K562 (cell line): Measurements from ENCODE around the gene ADD1. TPM values are rescaled to one million over a fixed set of nuclear protein-coding genes. Genes with fewer than 3 reads are reported as not detected.

Experiments used
- EP400 ChIP-seq: fragments of 450-650 bp; IDR thresholded peaks from 2 replicates; pipeline ENCODE4 v1.6.1; 2017; ENCODE audit warnings: antibody characterized with exemption, mild to moderate bottlenecking, moderate library complexity
- FOSL1 ChIP-seq: fragments of 200-800 bp; sonication (Bioruptor generic); conservative IDR thresholded peaks from 2 replicates; pipeline ENCODE4 v1.6.1; 2016; ENCODE audit warnings: missing genetic modification characterization, missing compliant biosample characterization
- KLF6 ChIP-seq: fragments of 250-450 bp; sonication (Bioruptor Pico); IDR thresholded peaks from 2 replicates; pipeline ENCODE4 v1.4.0; 2020; ENCODE audit warnings: mild to moderate bottlenecking, moderate library complexity, borderline replicate concordance
- MTA1 ChIP-seq: fragments of 450-650 bp; IDR thresholded peaks from 2 replicates; pipeline ENCODE4 v1.6.1; 2017; ENCODE audit warnings: borderline replicate concordance
- PCBP1 ChIP-seq: fragments of 200-400 bp; formaldehyde crosslinking; IDR thresholded peaks from 2 replicates; pipeline ENCODE4 v1.6.1; 2018; ENCODE audit warnings: mild to moderate bottlenecking, low read depth, low read length; ENCODE audit not compliant: poor library complexity, severe bottlenecking
- ZNF76 ChIP-seq: fragments of 250-450 bp; sonication (Bioruptor Pico); IDR thresholded peaks from 2 replicates; pipeline ENCODE4 v1.4.0; 2020; ENCODE audit warnings: mild to moderate bottlenecking, moderate library complexity, borderline replicate concordance
- polyA plus RNA-seq, 8 experiments: library from polyadenylated mRNA; depleted of rRNA in 4 of 8; stranded (reverse) in 5 of 8; unstranded in 3 of 8; fragments of >200 nt; fragmentation: Nextera tagmentation in 2 of 8; fragmentation: Illumina TruSeq in 1 of 8; extraction: Ambion mirVana in 2 of 8; extraction: Trizol in 1 of 8; gene quantifications; 2 replicates each; pipeline versions ENCODE4 v1.2.1 to v1.2.3, GENCODE V29; 2011 to 2014; ENCODE audit warnings: inconsistent platforms in 1 of 8, missing spikeins in 1 of 8
- total RNA-seq, 7 experiments: library from RNA; depleted of rRNA in 6 of 7; stranded (reverse); fragments of >200 nt in 6 of 7; fragmentation: Illumina TruSeq in 2 of 7; extraction: Trizol in 2 of 7; gene quantifications; 2 replicates each; pipeline versions ENCODE4 v1.2.1 to v1.2.3, GENCODE V29; 2011 to 2021; ENCODE audit warnings: low replicate concordance in 1 of 7
- TF ChIP-seq, protein P1 (sequence below), 2 experiments: fragments of 450-650 bp in 1 of 2; sonication (generic) in 1 of 2; formaldehyde crosslinking in 1 of 2; IDR thresholded peaks; 2 replicates each; pipeline versions ENCODE4 v1.7.1 to v1.9.0; 2016 to 2022; ENCODE audit warnings: inconsistent platforms in 1 of 2, mild to moderate bottlenecking in 1 of 2, missing genetic modification reagents in 1 of 2
- TF ChIP-seq, protein P2 (sequence below), 3 experiments: IDR thresholded peaks in 2 of 3; conservative IDR thresholded peaks in 1 of 3; 2 replicates each; pipeline ENCODE4 v1.5.1; 2011 to 2012; ENCODE audit warnings: low read length in 3 of 3, mild to moderate bottlenecking in 3 of 3, control low read depth in 2 of 3, improper control_type of control experiment in 1 of 3, inconsistent platforms in 1 of 3, low read depth in 1 of 3, mixed read lengths in 1 of 3, moderate library complexity in 1 of 3; ENCODE audit not compliant: insufficient read depth in 2 of 3
- TF ChIP-seq, protein P3 (sequence below): sonication (generic); formaldehyde crosslinking; IDR thresholded peaks from 2 replicates; pipeline ENCODE4 v1.4.0; 2020; ENCODE audit warnings: mild to moderate bottlenecking, missing genetic modification reagents
- TF ChIP-seq, protein P4 (sequence below), 2 experiments: fragments of 450-650 bp in 1 of 2; sonication (generic) in 1 of 2; formaldehyde crosslinking in 1 of 2; IDR thresholded peaks in 1 of 2; conservative IDR thresholded peaks in 1 of 2; 2 replicates each; pipeline versions ENCODE4 v1.6.1 to v1.8.1; 2016 to 2023; ENCODE audit warnings: mild to moderate bottlenecking in 2 of 2, moderate library complexity in 2 of 2, inconsistent platforms in 1 of 2, missing genetic modification reagents in 1 of 2

The ADD1 gene
- total and polyA plus RNA-seq, 9 of the 15 experiments (the other 6 are each of a cell fraction or from before 2014, with no cell fraction given), result 17.5 to 153 (median 74.0) TPM

DNA sequence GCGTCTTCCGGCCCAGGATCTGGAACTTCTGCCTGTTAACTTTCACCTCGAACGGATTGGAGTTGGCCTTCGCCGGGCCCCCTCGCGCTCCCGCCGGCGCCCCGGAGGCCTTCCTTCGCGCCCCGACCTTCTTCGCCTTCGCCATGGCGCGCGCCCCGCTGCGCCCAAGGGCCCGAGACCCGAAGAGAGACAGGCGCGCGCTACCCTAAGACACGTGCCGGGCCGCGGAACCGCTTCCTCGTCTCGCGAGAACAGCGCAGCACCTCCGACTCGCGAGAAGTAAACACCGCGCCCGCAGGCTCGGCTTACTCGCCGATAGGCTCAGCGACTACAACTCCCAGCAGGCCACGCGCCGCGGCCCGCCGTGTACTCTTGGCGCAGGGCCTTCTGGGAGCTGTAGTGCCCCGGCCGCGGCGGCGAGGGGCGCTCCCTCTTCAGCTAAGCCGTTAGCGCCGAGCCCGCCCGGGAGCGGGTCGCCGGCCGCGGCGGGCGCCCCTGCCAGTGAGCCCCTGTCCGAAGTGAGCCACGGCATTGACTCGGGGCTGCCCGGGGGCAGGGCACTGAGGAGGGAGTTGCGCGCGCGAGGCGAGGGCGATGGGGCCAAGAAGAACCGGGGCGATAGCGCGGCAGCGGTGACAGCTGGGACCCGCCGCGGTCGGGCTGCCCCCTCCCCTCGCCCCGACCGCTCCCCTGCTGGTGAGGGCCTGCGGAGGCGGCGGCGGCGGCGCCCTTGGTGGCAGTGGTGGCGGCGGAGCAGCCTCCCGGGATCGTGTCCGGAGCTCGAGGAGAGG is 119.7 kb downstream of the ADD1 start, which contains the start of the genes GRK4 and NOP14 (continued):
- TF ChIP-seq, protein P1, sequence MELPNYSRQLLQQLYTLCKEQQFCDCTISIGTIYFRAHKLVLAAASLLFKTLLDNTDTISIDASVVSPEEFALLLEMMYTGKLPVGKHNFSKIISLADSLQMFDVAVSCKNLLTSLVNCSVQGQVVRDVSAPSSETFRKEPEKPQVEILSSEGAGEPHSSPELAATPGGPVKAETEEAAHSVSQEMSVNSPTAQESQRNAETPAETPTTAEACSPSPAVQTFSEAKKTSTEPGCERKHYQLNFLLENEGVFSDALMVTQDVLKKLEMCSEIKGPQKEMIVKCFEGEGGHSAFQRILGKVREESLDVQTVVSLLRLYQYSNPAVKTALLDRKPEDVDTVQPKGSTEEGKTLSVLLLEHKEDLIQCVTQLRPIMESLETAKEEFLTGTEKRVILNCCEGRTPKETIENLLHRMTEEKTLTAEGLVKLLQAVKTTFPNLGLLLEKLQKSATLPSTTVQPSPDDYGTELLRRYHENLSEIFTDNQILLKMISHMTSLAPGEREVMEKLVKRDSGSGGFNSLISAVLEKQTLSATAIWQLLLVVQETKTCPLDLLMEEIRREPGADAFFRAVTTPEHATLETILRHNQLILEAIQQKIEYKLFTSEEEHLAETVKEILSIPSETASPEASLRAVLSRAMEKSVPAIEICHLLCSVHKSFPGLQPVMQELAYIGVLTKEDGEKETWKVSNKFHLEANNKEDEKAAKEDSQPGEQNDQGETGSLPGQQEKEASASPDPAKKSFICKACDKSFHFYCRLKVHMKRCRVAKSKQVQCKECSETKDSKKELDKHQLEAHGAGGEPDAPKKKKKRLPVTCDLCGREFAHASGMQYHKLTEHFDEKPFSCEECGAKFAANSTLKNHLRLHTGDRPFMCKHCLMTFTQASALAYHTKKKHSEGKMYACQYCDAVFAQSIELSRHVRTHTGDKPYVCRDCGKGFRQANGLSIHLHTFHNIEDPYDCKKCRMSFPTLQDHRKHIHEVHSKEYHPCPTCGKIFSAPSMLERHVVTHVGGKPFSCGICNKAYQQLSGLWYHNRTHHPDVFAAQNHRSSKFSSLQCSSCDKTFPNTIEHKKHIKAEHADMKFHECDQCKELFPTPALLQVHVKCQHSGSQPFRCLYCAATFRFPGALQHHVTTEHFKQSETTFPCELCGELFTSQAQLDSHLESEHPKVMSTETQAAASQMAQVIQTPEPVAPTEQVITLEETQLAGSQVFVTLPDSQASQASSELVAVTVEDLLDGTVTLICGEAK (IDR thresholded peaks at IDR 0.05), result peak; percentile 56
- TF ChIP-seq, protein P1 (CRISPR knock-in tag; IDR thresholded peaks at IDR 0.05), result no peak
- TF ChIP-seq, protein P2, sequence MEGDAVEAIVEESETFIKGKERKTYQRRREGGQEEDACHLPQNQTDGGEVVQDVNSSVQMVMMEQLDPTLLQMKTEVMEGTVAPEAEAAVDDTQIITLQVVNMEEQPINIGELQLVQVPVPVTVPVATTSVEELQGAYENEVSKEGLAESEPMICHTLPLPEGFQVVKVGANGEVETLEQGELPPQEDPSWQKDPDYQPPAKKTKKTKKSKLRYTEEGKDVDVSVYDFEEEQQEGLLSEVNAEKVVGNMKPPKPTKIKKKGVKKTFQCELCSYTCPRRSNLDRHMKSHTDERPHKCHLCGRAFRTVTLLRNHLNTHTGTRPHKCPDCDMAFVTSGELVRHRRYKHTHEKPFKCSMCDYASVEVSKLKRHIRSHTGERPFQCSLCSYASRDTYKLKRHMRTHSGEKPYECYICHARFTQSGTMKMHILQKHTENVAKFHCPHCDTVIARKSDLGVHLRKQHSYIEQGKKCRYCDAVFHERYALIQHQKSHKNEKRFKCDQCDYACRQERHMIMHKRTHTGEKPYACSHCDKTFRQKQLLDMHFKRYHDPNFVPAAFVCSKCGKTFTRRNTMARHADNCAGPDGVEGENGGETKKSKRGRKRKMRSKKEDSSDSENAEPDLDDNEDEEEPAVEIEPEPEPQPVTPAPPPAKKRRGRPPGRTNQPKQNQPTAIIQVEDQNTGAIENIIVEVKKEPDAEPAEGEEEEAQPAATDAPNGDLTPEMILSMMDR (IDR thresholded peaks at IDR 0.05 in 2 of 3, conservative IDR thresholded peaks at IDR 0.05 in 1 of 3; ENCODE audit: insufficient read depth in 2 of 3, low read depth in 1 of 3, low read length in 3 of 3), result peak; percentile 39 to 52 (median 40)
- TF ChIP-seq ZNF76 (CRISPR knock-in tag) (peak; percentile 69; the same call in 1 of the 2 replicates), KLF6 (CRISPR knock-in tag) (no peak), EP400 (peak; percentile 96), PCBP1 (peak; percentile 57), MTA1 (no peak), FOSL1 (tag) (peak; percentile 35)
- TF ChIP-seq, protein P3, sequence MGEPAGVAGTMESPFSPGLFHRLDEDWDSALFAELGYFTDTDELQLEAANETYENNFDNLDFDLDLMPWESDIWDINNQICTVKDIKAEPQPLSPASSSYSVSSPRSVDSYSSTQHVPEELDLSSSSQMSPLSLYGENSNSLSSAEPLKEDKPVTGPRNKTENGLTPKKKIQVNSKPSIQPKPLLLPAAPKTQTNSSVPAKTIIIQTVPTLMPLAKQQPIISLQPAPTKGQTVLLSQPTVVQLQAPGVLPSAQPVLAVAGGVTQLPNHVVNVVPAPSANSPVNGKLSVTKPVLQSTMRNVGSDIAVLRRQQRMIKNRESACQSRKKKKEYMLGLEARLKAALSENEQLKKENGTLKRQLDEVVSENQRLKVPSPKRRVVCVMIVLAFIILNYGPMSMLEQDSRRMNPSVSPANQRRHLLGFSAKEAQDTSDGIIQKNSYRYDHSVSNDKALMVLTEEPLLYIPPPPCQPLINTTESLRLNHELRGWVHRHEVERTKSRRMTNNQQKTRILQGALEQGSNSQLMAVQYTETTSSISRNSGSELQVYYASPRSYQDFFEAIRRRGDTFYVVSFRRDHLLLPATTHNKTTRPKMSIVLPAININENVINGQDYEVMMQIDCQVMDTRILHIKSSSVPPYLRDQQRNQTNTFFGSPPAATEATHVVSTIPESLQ (CRISPR knock-in tag), result 0 out of 2 replicates have a peak, but pooled peaks have one; percentile 82
- TF ChIP-seq, protein P4, sequence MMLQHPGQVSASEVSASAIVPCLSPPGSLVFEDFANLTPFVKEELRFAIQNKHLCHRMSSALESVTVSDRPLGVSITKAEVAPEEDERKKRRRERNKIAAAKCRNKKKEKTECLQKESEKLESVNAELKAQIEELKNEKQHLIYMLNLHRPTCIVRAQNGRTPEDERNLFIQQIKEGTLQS (IDR thresholded peaks at IDR 0.05), result no peak
- TF ChIP-seq, protein P4 (CRISPR knock-in tag; conservative IDR thresholded peaks at IDR 0.05), result peak; percentile 81
